Measurements from ENCODE around the gene CAMSAP3. TPM values are rescaled to one million over a fixed set of nuclear protein-coding genes. Genes with fewer than 3 reads are reported as not detected.
A peak's percentile ranks its signal among the peaks of the same experiment; 100 is the strongest.

CAMSAP3 gene
- total RNA-seq, 1 donor from 2014 or later, result 25.6 TPM

- Histone ChIP-seq H3K27me3 (ENCODE audit: low read depth) (no peaks in the 10 kb centered on the region), H3K36me3 (no peaks in the 10 kb centered on the region), H3K9me3 (no peaks in the 10 kb centered on the region), H3K4me3 (no peak overlapping the region), H3K27ac (no peak overlapping the region), H3K4me1 (no peaks in the 10 kb centered on the region)
- DNase-seq (no peak), ATAC-seq (no peak)
- intact Hi-C loops (cut with DNase I), result no loop called here
- TF ChIP-seq CTCF (IDR thresholded peaks at IDR 0.05), result no peak
Observed at GRCh38 chr19:7578127-7578526, 17.5 kb upstream of the CAMSAP3 start.

DNA sequence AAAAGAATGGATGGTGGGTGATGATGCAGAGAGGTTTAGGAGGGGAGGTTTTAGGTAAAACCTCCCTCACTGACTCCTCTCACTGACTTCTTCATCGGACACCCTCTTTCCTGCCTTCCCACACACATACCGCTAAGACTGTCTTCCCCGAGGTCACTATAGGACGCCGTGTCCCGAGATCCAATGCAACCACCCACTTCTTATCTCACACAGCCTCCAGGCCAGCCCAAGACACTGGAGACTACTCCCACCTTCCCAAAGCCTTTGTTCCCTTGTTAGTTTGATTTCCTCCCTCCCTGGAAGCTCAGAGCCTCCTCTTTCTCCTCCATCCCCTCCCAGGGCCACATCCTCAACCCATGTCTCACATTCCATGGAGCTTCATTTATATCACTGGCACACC, 16.5 kb upstream of the CAMSAP3 start:
- Histone ChIP-seq H3K4me3 (no peak overlapping the region), H3K27me3 (ENCODE audit: low read depth) (no peaks in the 10 kb centered on the region), H3K9me3 (no peaks in the 10 kb centered on the region), H3K27ac (no peak overlapping the region), H3K36me3 (no peaks in the 10 kb centered on the region), H3K4me1 (no peaks in the 10 kb centered on the region)
- no peak for ATAC-seq
- DNase-seq, result no peak
- intact Hi-C loops (cut with DNase I), result no loop called here
- no peak for TF ChIP-seq CTCF (IDR thresholded peaks at IDR 0.05)

DNA sequence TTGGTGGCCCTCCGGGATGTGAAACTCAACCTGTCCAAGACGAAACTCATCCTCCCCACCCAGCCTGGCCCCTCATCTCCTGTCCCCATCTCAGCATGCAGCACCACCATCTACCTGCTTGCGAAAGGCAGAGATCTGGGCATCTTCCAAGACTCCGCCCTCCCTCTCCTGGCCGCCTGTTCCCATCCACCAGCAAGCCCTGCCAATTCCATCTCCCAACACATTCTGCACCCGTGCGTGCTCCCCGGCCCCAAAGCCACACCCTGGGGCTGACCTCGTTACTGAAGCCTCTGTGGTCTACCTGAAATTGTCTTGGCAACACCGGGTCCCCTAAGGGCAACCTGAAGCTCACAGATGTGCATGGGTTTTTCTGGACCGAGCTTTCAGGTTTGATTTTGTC, 13.2 kb upstream of the CAMSAP3 start:
- Histone ChIP-seq H3K4me1 (no peaks in the 10 kb centered on the region), H3K27ac (no peak overlapping the region), H3K36me3 (no peaks in the 10 kb centered on the region), H3K4me3 (no peak overlapping the region), H3K27me3 (ENCODE audit: low read depth) (no peaks in the 10 kb centered on the region), H3K9me3 (no peaks in the 10 kb centered on the region)
- peak in 1 of 2 donors; percentile 56 for ATAC-seq
- intact Hi-C loops (cut with DNase I), result no loop called here
- no peak for DNase-seq
- TF ChIP-seq CTCF (IDR thresholded peaks at IDR 0.05), result no peak

- H3K4me1 ChIP-seq, result no peaks in the 10 kb centered on the region
- intact Hi-C loops (cut with DNase I), result no loop called here
- H3K27me3 ChIP-seq (ENCODE audit: low read depth), result peaks cover 3% of the 10 kb centered on the region
- DNase-seq (no peak), ATAC-seq (no peak)
- TF ChIP-seq CTCF (IDR thresholded peaks at IDR 0.05), result no peak
- H3K27ac ChIP-seq, result no peak overlapping the region
- no peaks in the 10 kb centered on the region for H3K9me3 ChIP-seq
- no peaks in the 10 kb centered on the region for H3K36me3 ChIP-seq
- no peak overlapping the region for H3K4me3 ChIP-seq
Observed at GRCh38 chr19:7589822-7590221, 5.8 kb upstream of the CAMSAP3 start.

- Histone ChIP-seq H3K27me3 (ENCODE audit: low read depth) (peaks cover 7% of the 10 kb centered on the region), H3K27ac (no peak overlapping the region), H3K36me3 (no peaks in the 10 kb centered on the region), H3K9me3 (no peaks in the 10 kb centered on the region), H3K4me1 (no peaks in the 10 kb centered on the region), H3K4me3 (no peak overlapping the region)
- intact Hi-C loops (cut with DNase I), result no loop called here
- ATAC-seq (peak; percentile 58 to 62), DNase-seq (no peak)
- no peak for TF ChIP-seq CTCF (IDR thresholded peaks at IDR 0.05)
Observed at GRCh38 chr19:7590256-7590655, 5.4 kb upstream of the CAMSAP3 start.
